ENCODE results near the gene MEGF11.

DNA sequence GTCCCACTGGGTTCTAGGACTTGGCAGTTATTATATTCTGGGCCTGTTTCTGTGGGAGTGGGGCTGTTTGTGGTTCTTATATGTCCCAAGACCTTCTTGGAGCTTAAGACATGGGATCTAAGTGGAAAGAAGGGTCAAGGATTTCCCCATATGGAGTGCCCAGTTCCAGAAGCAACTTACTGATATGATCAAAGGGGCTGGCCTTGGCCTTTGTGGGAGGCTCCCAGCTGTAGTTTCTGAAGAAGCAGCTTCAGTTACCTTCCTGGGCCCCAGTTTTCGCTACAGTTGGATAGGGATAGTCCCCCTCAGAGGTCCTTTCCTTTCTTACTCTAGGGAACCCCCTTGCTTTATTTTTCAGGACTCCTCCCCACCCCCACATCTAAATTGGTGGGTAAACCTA lies 328.2 kb downstream of the MEGF11 start:
- TF ChIP-seq GATA2 (IDR thresholded peaks at IDR 0.05; ENCODE audit: low read depth, low read length) (no peak), GATA3 (IDR thresholded peaks at IDR 0.05; ENCODE audit: low read depth, low read length) (no peak)
